22Rv1 (cell line): ENCODE measurements around the gene ARHGAP10.

Experiments used
- H3K27ac ChIP-seq: fragments of 450-650 bp; 2 replicates; pipeline ENCODE4 v1.5.1; 2017
- CTCF ChIP-seq: fragments of 450-650 bp; IDR thresholded peaks from 2 replicates; pipeline ENCODE4 v1.5.1; 2017; ENCODE audit warnings: mild to moderate bottlenecking
- ZFX ChIP-seq: fragments of 450-650 bp; IDR thresholded peaks from 2 replicates; pipeline ENCODE4 v1.6.1; 2017; ENCODE audit warnings: antibody characterized with exemption, borderline replicate concordance

Gene ARHGAP10

GRCh38 chr4:147772056-147772455, 40.2 kb downstream of the ARHGAP10 start:
- no peak overlapping the region for H3K27ac ChIP-seq
- no peak for TF ChIP-seq CTCF
- no peak for TF ChIP-seq ZFX

GRCh38 chr4:147772459-147772969, 40.6 kb downstream of the ARHGAP10 start:
- TF ChIP-seq CTCF (no peak), ZFX (no peak)
- H3K27ac ChIP-seq, result no peak overlapping the region

GRCh38 chr4:147773261-147774184, 41.6 kb downstream of the ARHGAP10 start:
- no peak overlapping the region for H3K27ac ChIP-seq
- TF ChIP-seq CTCF (no peak), ZFX (no peak)

- TF ChIP-seq CTCF, result no peak
- no peak for TF ChIP-seq ZFX
- H3K27ac ChIP-seq, result no peak overlapping the region
Observed at GRCh38 chr4:147776716-147777115, 44.8 kb downstream of the ARHGAP10 start.

- no peak overlapping the region for H3K27ac ChIP-seq
Observed at GRCh38 chr4:147777456-147778091, 45.7 kb downstream of the ARHGAP10 start.

GRCh38 chr4:147778942-147779341, 47.1 kb downstream of the ARHGAP10 start:
- H3K27ac ChIP-seq, result no peak overlapping the region
- no peak for TF ChIP-seq ZFX
- no peak for TF ChIP-seq CTCF

More at GRCh38 chr4:147777456-147778091, 45.7 kb downstream of the ARHGAP10 start:
- TF ChIP-seq ZFX (no peak), CTCF (no peak)

GRCh38 chr4:147779451-147779850, 47.6 kb downstream of the ARHGAP10 start:
- H3K27ac ChIP-seq, result no peak overlapping the region
- TF ChIP-seq CTCF (no peak), ZFX (no peak)
